Psoas muscle (tissue), 8 donors: Measurements from ENCODE around the gene RIPOR2. TPM values are rescaled to one million over a fixed set of nuclear protein-coding genes. Genes with fewer than 3 reads are reported as not detected.

ENCODE experiments used
- ATAC-seq, 4 donors: fragments of 200-7000 bp; cut with Tn5 transposase; one replicate each; pipeline ENCODE4 v1.9.1; 2020; ENCODE audit warnings: moderate library complexity in 3 of 4, mild to moderate bottlenecking in 2 of 4
- DNase-seq, 2 donors: peaks; one replicate each; pipeline ENCODE4 v3.0.0-alpha.2; 2020
- H3K27ac ChIP-seq: fragments of 200-600 bp; one replicate; pipeline ENCODE4 v1.8.0; 2022
- H3K27me3 ChIP-seq, 3 donors: fragments of 200-600 bp in 1 of 3; one replicate each; pipeline versions ENCODE4 v1.6.1 to v1.8.0; 2013 to 2022; ENCODE audit warnings: low read length in 2 of 3, mild to moderate bottlenecking in 2 of 3, moderate library complexity in 1 of 3; ENCODE audit not compliant: insufficient read depth in 3 of 3
- H3K36me3 ChIP-seq, 2 donors: fragments of 200-600 bp in 1 of 2; one replicate each; pipeline versions ENCODE4 v1.6.1 to v1.8.0; 2013 to 2022; ENCODE audit warnings: low read depth in 1 of 2, mild to moderate bottlenecking in 1 of 2, moderate library complexity in 1 of 2; ENCODE audit not compliant: insufficient read depth in 1 of 2
- H3K4me1 ChIP-seq: fragments of 200-600 bp; one replicate; pipeline ENCODE4 v1.8.0; 2022
- H3K4me3 ChIP-seq: fragments of 200-600 bp; one replicate; pipeline ENCODE4 v1.8.0; 2022; ENCODE audit warnings: mild to moderate bottlenecking
- H3K9me3 ChIP-seq: fragments of 200-600 bp; one replicate; pipeline ENCODE4 v1.8.0; 2022
- CTCF ChIP-seq: fragments of 200-600 bp; IDR thresholded peaks from one replicate; pipeline ENCODE4 v1.8.0; 2022; ENCODE audit warnings: antibody characterized with exemption
- WGBS, 3 donors: extraction: QIAGEN DNeasy Blood & Tissue Kit; methylation state at CpG; one replicate each; pipeline versions ENCODE4 v1.1.6 to v1.1.7; 2013; 5-methylcytosine and 5-hydroxymethylcytosine counted together
- intact Hi-C, 2 donors: fragments of 100-400 bp; cut with DNase I; formaldehyde crosslinking; loops; one replicate each; pipeline versions ENCODE4 v1.11.0 to v1.14.2; 2022
- polyA plus RNA-seq, 3 donors: library from polyadenylated mRNA; stranded (reverse); fragments of 200-250 nt; gene quantifications; one replicate each; pipeline ENCODE4 v1.2.3, GENCODE V29; 2013
- total RNA-seq, 4 donors: library from RNA; stranded (reverse); fragmentation: NEBNext Ultra II Directional in 2 of 4; extraction: Animal tissue kit (Norgen Biotek cat#: 25700) in 2 of 4; gene quantifications; one replicate each; pipeline versions ENCODE4 v1.2.1 to v1.2.4, GENCODE V29; 2021 to 2023
- donor health status: healthy with polysubstance abuse.
- donor health status: DM: no; HTN: no; CAD: no; lungs with moderate emphysema.
- donor health status: Bipolar disorder and iron deficiency.
- donor health status: healthy.
- donor health status: DM: yes; HTN: yes; CAD: no.
- donor health status: DM: no; HTN: no; CAD: no.
- donor health status: DM: no; HTN: no; CAD: no.
- donor health status: DM: yes; HTN: yes; CAD: no.

Gene RIPOR2
- total and polyA plus RNA-seq, 7 donors = 1.3 to 13.2 (median 7.1) TPM

- no peak overlapping the region for H3K4me3 ChIP-seq
- no peaks in the 10 kb centered on the region for H3K36me3 ChIP-seq
- ATAC-seq (no peak), DNase-seq (no peak)
- H3K4me1 ChIP-seq = peaks cover 29% of the 10 kb centered on the region
- H3K27me3 ChIP-seq = no peaks in the 10 kb centered on the region
- WGBS, 3 donors = 81 to 85% (median 85%) methylated on average over 3 of the region's 3 CpGs
- no peaks in the 10 kb centered on the region for H3K9me3 ChIP-seq
- no peak overlapping the region for H3K27ac ChIP-seq
- intact Hi-C loops = loop anchor here in 1 of 2 donors (5.0 kb wide), 1 partner anchor 76 kb away; no protein-coding TSS in a partner anchor
- no peak for TF ChIP-seq CTCF
Observed at GRCh38 chr6:24932832-24933231, 2.9 kb downstream of the RIPOR2 start.

- H3K9me3 ChIP-seq = no peaks in the 10 kb centered on the region
- DNase-seq = no peak
- peaks cover 29% of the 10 kb centered on the region for H3K4me1 ChIP-seq
- intact Hi-C loops = loop anchor here in 1 of 2 donors (2.0 to 5.0 kb wide), 2 partner anchors 61 to 75 kb away; no protein-coding TSS in a partner anchor
- no peaks in the 10 kb centered on the region for H3K27me3 ChIP-seq
- TF ChIP-seq CTCF = no peak
- H3K36me3 ChIP-seq = no peaks in the 10 kb centered on the region
- H3K4me3 ChIP-seq = no peak overlapping the region
- ATAC-seq = no peak
- no peak overlapping the region for H3K27ac ChIP-seq
- WGBS, 3 donors = 40 to 48% (median 47%) methylated on average over 7 of the region's 7 CpGs
Observed at GRCh38 chr6:24931718-24932691, 3.8 kb downstream of the RIPOR2 start.

GRCh38 chr6:24931296-24931695 is 4.5 kb downstream of the RIPOR2 start:
- TF ChIP-seq CTCF = no peak
- Histone ChIP-seq H3K27me3 (no peaks in the 10 kb centered on the region), H3K27ac (peak overlapping the region; percentile 75), H3K36me3 (no peaks in the 10 kb centered on the region), H3K9me3 (no peaks in the 10 kb centered on the region), H3K4me3 (no peak overlapping the region), H3K4me1 (peaks cover 29% of the 10 kb centered on the region)
- DNase-seq (no peak), ATAC-seq (peak in 3 of 4 donors; percentile 52 to 68 (median 62))
- intact Hi-C loops = loop anchor here in 1 of 2 donors (2.0 to 5.0 kb wide), 2 partner anchors 62 to 74 kb away; no protein-coding TSS in a partner anchor

GRCh38 chr6:24930431-24930871 is 5.3 kb downstream of the RIPOR2 start:
- Histone ChIP-seq H3K27ac (peak overlapping the region; percentile 75), H3K9me3 (no peaks in the 10 kb centered on the region), H3K36me3 (no peaks in the 10 kb centered on the region), H3K27me3 (no peaks in the 10 kb centered on the region), H3K4me3 (no peak overlapping the region), H3K4me1 (peaks cover 33% of the 10 kb centered on the region)
- ATAC-seq (peak; percentile 96 to 100 (median 98)), DNase-seq (peak in 1 of 2 donors; percentile 72)
- WGBS, 3 donors = 0 to 11% (median 7%) methylated on average over 2 of the region's 2 CpGs
- intact Hi-C loops = loop anchor here in 1 of 2 donors (2.0 to 5.0 kb wide), 2 partner anchors 62 to 73 kb away; no protein-coding TSS in a partner anchor
- TF ChIP-seq CTCF = no peak
